ENCODE results near the gene QPCTL. TPM values are rescaled to one million over a fixed set of nuclear protein-coding genes. Genes with fewer than 3 reads are reported as not detected.

QPCTL gene
- total and polyA plus RNA-seq, 2 of the 13 experiments (the other 11 are each of a cell fraction or from before 2014, with no cell fraction given), result 16.0 to 19.1 TPM

DNA sequence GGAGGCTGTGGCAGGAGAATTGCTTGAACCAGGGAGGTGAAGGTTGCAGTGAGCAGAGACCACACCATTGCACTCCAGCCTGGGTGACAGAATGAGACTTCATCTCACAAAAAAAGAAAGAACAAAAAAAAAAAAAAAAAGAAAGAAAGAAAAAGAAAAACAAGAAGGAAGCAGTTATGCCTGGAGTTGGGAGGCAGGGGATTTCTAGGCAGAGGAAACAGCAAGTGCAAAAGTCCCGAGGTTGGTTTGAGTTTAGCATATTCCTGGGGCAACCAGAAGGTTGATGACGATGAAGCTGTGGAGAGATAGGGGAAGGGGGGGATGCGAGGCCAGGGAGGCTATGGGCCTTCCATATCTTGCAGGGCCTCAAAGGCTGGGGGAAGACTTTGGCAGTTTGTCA, 41.7 kb upstream of the QPCTL start (continued):
- TF ChIP-seq CBX2 (IDR thresholded peaks at IDR 0.05; ENCODE audit: low read depth, low read length) (no peak), CBX2 (CRISPR knock-in tag; IDR thresholded peaks at IDR 0.05; ENCODE audit: low read depth) (no peak), ZNF713 (CRISPR knock-in tag; IDR thresholded peaks at IDR 0.05) (no peak), SETDB1 (CRISPR knock-in tag; IDR thresholded peaks at IDR 0.05; ENCODE audit: borderline replicate concordance) (no peak), ZNF562 (CRISPR knock-in tag; IDR thresholded peaks at IDR 0.05; ENCODE audit: borderline replicate concordance) (no peak), GABPB1 (CRISPR knock-in tag; IDR thresholded peaks at IDR 0.05) (no peak), ZNF776 (CRISPR knock-in tag; IDR thresholded peaks at IDR 0.05) (no peak), HMG20A (CRISPR knock-in tag; IDR thresholded peaks at IDR 0.05; ENCODE audit: borderline replicate concordance) (no peak), RORA (CRISPR knock-in tag; IDR thresholded peaks at IDR 0.05) (no peak), ZNF451 (CRISPR knock-in tag; IDR thresholded peaks at IDR 0.05) (no peak)
- TF ChIP-seq, protein P1, sequence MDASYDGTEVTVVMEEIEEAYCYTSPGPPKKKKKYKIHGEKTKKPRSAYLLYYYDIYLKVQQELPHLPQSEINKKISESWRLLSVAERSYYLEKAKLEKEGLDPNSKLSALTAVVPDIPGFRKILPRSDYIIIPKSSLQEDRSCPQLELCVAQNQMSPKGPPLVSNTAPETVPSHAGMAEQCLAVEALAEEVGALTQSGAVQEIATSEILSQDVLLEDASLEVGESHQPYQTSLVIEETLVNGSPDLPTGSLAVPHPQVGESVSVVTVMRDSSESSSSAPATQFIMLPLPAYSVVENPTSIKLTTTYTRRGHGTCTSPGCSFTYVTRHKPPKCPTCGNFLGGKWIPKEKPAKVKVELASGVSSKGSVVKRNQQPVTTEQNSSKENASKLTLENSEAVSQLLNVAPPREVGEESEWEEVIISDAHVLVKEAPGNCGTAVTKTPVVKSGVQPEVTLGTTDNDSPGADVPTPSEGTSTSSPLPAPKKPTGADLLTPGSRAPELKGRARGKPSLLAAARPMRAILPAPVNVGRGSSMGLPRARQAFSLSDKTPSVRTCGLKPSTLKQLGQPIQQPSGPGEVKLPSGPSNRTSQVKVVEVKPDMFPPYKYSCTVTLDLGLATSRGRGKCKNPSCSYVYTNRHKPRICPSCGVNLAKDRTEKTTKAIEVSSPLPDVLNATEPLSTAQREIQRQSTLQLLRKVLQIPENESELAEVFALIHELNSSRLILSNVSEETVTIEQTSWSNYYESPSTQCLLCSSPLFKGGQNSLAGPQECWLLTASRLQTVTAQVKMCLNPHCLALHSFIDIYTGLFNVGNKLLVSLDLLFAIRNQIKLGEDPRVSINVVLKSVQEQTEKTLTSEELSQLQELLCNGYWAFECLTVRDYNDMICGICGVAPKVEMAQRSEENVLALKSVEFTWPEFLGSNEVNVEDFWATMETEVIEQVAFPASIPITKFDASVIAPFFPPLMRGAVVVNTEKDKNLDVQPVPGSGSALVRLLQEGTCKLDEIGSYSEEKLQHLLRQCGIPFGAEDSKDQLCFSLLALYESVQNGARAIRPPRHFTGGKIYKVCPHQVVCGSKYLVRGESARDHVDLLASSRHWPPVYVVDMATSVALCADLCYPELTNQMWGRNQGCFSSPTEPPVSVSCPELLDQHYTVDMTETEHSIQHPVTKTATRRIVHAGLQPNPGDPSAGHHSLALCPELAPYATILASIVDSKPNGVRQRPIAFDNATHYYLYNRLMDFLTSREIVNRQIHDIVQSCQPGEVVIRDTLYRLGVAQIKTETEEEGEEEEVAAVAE (CRISPR knock-in tag; IDR thresholded peaks at IDR 0.05; ENCODE audit: borderline replicate concordance), result no peak
- TF ChIP-seq, protein P2, sequence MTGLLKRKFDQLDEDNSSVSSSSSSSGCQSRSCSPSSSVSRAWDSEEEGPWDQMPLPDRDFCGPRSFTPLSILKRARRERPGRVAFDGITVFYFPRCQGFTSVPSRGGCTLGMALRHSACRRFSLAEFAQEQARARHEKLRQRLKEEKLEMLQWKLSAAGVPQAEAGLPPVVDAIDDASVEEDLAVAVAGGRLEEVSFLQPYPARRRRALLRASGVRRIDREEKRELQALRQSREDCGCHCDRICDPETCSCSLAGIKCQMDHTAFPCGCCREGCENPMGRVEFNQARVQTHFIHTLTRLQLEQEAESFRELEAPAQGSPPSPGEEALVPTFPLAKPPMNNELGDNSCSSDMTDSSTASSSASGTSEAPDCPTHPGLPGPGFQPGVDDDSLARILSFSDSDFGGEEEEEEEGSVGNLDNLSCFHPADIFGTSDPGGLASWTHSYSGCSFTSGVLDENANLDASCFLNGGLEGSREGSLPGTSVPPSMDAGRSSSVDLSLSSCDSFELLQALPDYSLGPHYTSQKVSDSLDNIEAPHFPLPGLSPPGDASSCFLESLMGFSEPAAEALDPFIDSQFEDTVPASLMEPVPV (CRISPR knock-in tag; IDR thresholded peaks at IDR 0.05), result no peak
- TF ChIP-seq, protein P3, sequence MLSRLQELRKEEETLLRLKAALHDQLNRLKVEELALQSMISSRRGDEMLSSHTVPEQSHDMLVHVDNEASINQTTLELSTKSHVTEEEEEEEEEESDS (CRISPR knock-in tag; IDR thresholded peaks at IDR 0.05; ENCODE audit: borderline replicate concordance), result no peak
